Rectal smooth muscle tissue (tissue), 1 donor: Measurements from ENCODE around the gene MMP24OS.

Experiments
- H3K27ac ChIP-seq: one replicate; pipeline ENCODE4 v1.7.0; 2013; ENCODE audit warnings: low read depth, low read length, inconsistent platforms
- H3K27me3 ChIP-seq: one replicate; pipeline ENCODE4 v1.7.0; 2013; ENCODE audit warnings: low read length; ENCODE audit not compliant: control insufficient read depth, insufficient read depth
- H3K36me3 ChIP-seq: one replicate; pipeline ENCODE4 v1.7.0; 2013; ENCODE audit warnings: low read length; ENCODE audit not compliant: control insufficient read depth, insufficient read depth
- H3K4me1 ChIP-seq: one replicate; pipeline ENCODE4 v1.7.0; 2013; ENCODE audit warnings: low read length; ENCODE audit not compliant: control insufficient read depth, insufficient read depth
- H3K4me3 ChIP-seq: one replicate; pipeline ENCODE4 v1.7.0; 2013; ENCODE audit warnings: low read length
- H3K9ac ChIP-seq: one replicate; pipeline ENCODE4 v1.7.0; 2013; ENCODE audit warnings: low read length

The MMP24OS gene

GRCh38 chr20:35303382-35303734, 25.4 kb upstream of the MMP24OS start:
- H3K27me3 ChIP-seq: no peaks in the 10 kb centered on the region
- H3K27ac ChIP-seq: no peak overlapping the region
- H3K36me3 ChIP-seq: no peaks in the 10 kb centered on the region
- no peak overlapping the region for H3K9ac ChIP-seq
- no peak overlapping the region for H3K4me3 ChIP-seq
- peaks cover 21% of the 10 kb centered on the region for H3K4me1 ChIP-seq

DNA sequence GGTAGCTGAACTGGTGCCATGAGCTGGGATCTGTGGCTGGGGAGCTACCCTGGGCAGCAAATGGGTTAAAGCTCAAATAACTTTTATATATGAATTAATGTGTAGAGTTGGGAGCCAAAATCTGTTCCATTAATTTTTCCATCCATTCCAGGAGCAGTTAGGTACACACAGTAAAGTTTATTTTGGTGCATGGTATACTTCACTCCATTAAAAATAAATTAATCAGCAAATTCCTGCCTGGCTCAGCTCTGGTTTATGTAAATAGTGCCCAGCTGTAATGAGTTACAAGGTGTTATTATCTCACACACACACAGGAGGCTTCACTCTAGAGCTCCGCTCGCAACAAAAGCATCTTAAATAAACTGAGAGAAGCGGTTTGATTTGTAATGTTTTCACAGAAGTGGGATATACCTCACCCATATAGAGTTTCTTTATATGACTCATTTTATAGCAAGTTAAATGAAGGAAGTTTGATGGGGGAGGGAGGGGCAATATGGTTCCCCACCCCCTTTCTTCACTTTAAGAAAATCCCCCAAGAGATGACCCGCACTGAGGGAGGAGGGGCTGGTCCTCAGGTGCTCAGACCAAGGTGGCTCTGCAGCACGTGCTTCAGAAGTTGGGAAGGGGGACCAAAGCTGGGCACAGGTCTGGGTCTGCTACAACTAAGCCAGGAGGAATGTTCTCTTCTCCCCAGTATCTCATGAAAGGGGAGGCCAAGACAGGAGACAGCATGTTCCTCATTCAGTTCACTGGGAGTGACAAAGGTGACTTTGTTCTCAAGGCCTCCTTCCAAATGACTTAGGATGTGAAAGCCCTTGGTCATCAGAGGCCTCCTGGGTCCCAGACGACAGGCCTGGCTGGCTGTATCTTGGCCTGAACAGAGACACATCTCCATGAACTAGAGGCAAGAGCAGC, 24.8 kb upstream of the MMP24OS start:
- Histone ChIP-seq H3K27ac (no peak overlapping the region), H3K4me3 (no peak overlapping the region), H3K27me3 (no peaks in the 10 kb centered on the region), H3K9ac (no peak overlapping the region), H3K4me1 (peaks cover 15% of the 10 kb centered on the region), H3K36me3 (no peaks in the 10 kb centered on the region)

- H3K9ac ChIP-seq: no peak overlapping the region
- H3K4me1 ChIP-seq: peaks cover 3% of the 10 kb centered on the region
- no peak overlapping the region for H3K27ac ChIP-seq
- no peaks in the 10 kb centered on the region for H3K27me3 ChIP-seq
- H3K36me3 ChIP-seq: no peaks in the 10 kb centered on the region
- no peak overlapping the region for H3K4me3 ChIP-seq
Measured at GRCh38 chr20:35301426-35301825, 23.5 kb upstream of the MMP24OS start.

DNA sequence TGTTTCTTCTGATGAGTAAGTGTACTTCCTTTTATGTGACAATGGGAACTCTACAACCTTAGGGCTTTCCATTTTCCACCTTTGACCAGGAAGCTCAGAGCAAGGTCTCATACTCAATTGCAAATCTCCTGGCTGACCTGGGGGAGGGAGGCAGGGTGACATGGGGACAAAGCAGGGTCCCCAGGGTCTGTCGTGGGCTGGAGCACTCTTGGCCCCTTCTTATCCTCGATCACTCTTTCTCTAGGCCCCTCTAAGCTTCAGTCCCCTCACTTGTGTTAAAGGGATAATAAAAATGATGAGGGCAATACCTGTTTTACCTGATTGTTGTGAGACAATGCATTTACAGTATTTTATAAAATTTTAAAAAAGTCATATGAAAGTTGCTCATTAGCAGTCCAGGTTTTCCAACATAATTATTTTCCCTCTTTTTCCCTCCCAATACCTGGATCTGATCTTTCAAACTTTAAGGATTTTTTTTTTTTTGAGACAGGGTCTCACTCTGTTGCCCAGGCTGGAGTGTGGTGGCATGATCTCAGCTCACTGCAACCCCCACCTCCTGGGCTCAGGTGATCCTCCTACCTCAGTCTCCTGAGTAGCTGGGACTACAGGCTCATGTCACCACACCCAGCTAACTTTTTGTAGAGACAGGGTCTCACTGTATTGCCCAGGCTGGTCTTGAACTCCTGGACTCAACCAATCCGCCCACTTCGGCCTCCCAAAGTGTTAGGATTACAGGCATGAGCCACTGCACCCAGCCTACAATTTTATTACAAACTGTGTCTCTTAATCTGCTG, 22.7 kb upstream of the MMP24OS start:
- Histone ChIP-seq H3K4me1 (peaks cover 2% of the 10 kb centered on the region), H3K36me3 (no peaks in the 10 kb centered on the region)

DNA sequence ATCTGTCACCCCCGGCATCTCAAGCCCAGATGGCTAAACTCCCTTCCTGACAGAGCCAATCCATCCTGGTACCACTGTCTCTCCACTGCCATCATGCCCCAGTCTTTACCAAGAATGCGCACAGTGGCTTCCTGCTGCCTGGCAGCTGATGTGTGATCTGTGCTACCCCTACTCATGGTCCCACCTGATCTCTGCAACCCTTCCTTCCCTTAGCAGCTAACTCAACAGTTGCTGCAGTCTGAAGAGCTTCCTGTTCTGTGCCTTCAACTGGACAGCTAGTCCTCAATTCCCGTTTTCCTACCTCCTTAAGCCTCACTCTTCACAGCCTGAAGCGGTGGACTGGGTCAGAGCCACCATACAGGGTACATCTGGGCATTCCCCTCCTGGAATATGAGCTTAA, 21.9 kb upstream of the MMP24OS start:
- H3K4me3 ChIP-seq: no peak overlapping the region
- no peaks in the 10 kb centered on the region for H3K36me3 ChIP-seq
- H3K9ac ChIP-seq: no peak overlapping the region
- H3K27me3 ChIP-seq: no peaks in the 10 kb centered on the region
- peaks cover 2% of the 10 kb centered on the region for H3K4me1 ChIP-seq
- H3K27ac ChIP-seq: no peak overlapping the region

More for the DNA sequence above, 22.7 kb upstream of the MMP24OS start:
- H3K27ac ChIP-seq: no peak overlapping the region
- H3K9ac ChIP-seq: no peak overlapping the region
- no peak overlapping the region for H3K4me3 ChIP-seq
- H3K27me3 ChIP-seq: no peaks in the 10 kb centered on the region

GRCh38 chr20:35298264-35298663, 20.3 kb upstream of the MMP24OS start:
- H3K27me3 ChIP-seq: peaks cover 2% of the 10 kb centered on the region
- H3K27ac ChIP-seq: no peak overlapping the region
- H3K4me1 ChIP-seq: peaks cover 2% of the 10 kb centered on the region
- H3K4me3 ChIP-seq: no peak overlapping the region
- no peaks in the 10 kb centered on the region for H3K36me3 ChIP-seq
- no peak overlapping the region for H3K9ac ChIP-seq

- no peaks in the 10 kb centered on the region for H3K36me3 ChIP-seq
- no peak overlapping the region for H3K27ac ChIP-seq
- no peak overlapping the region for H3K4me3 ChIP-seq
- H3K27me3 ChIP-seq: peaks cover 2% of the 10 kb centered on the region
- H3K9ac ChIP-seq: no peak overlapping the region
- no peaks in the 10 kb centered on the region for H3K4me1 ChIP-seq
Measured at GRCh38 chr20:35297740-35298139, 19.8 kb upstream of the MMP24OS start.

DNA sequence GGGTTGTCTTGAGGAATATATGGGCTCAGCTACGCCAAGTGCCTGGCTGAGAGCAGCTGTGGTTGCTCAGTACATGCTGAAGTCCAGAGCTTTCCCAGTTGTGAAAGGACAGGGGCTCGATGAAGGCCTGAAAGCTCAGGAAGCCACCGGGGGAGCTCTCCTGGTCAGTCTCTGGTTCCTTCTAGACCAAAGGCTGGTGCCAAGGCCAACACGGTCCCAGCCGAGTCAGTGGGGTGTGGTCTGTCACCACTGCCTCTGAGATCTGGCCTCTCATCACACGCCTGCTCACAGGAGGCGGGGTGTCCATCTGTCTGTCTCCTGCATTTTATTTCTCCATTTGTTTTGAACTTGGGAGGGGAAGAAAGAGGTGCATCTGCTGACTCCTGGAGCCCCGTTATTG, 19.2 kb upstream of the MMP24OS start:
- H3K4me3 ChIP-seq: no peak overlapping the region
- no peak overlapping the region for H3K9ac ChIP-seq
- peaks cover 2% of the 10 kb centered on the region for H3K27me3 ChIP-seq
- H3K4me1 ChIP-seq: no peaks in the 10 kb centered on the region
- H3K27ac ChIP-seq: no peak overlapping the region
- no peaks in the 10 kb centered on the region for H3K36me3 ChIP-seq

- Histone ChIP-seq H3K27ac (no peak overlapping the region), H3K27me3 (peaks cover 2% of the 10 kb centered on the region), H3K9ac (no peak overlapping the region), H3K4me3 (no peak overlapping the region), H3K4me1 (no peaks in the 10 kb centered on the region), H3K36me3 (no peaks in the 10 kb centered on the region)
Measured at GRCh38 chr20:35296101-35296554, 18.2 kb upstream of the MMP24OS start.

DNA sequence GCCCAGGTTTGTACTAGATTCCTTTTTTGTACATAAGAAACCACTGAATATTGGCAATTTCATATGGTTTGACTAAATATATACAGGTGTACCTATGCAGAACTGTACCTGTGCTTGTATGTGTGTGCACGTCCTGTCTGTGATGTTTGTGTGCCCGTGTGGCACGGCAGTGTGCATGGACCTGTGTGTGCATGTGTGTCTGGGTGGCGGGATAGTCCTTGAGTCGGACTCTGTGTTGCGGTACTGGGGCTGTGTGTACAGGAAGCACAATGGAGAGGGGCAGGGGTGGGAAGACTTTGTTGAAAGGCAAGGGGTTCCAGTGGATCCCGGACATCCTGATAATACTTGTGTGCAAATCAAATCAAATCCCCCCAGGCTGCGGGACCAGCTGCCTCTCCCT, 17.8 kb upstream of the MMP24OS start:
- no peak overlapping the region for H3K4me3 ChIP-seq
- no peak overlapping the region for H3K9ac ChIP-seq
- peaks cover 2% of the 10 kb centered on the region for H3K27me3 ChIP-seq
- no peak overlapping the region for H3K27ac ChIP-seq
- H3K36me3 ChIP-seq: no peaks in the 10 kb centered on the region
- H3K4me1 ChIP-seq: no peaks in the 10 kb centered on the region

DNA sequence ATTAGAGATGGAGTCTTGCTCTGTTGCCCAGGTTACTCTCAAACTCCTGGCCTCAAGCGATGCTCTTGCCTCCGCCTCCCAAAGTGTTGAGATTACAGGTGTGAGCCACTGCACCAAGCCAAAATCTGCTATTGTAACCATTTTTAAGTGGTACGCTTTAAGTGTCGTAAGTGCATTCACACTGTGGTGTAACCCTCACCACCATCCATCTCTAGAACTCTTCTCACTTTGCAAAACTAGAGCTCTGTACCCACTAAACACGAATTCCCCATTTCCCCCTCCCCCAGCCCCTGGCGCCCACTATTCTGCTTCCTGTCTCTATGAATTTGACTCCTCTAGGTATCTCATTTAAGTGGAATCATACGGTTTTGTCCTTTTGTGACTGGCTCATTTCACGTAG, 17.1 kb upstream of the MMP24OS start:
- Histone ChIP-seq H3K4me1 (no peaks in the 10 kb centered on the region), H3K27me3 (peaks cover 2% of the 10 kb centered on the region), H3K4me3 (no peak overlapping the region), H3K36me3 (no peaks in the 10 kb centered on the region), H3K9ac (no peak overlapping the region), H3K27ac (no peak overlapping the region)

- H3K27me3 ChIP-seq: peaks cover 2% of the 10 kb centered on the region
- H3K9ac ChIP-seq: no peak overlapping the region
- no peaks in the 10 kb centered on the region for H3K36me3 ChIP-seq
- H3K27ac ChIP-seq: no peak overlapping the region
- no peak overlapping the region for H3K4me3 ChIP-seq
- no peaks in the 10 kb centered on the region for H3K4me1 ChIP-seq
Measured at GRCh38 chr20:35294293-35294685, 16.4 kb upstream of the MMP24OS start.
